A673 (cell line): Measurements from ENCODE around the gene PROM1. TPM values are rescaled to one million over a fixed set of nuclear protein-coding genes. Genes with fewer than 3 reads are reported as not detected.

Experiments used
- BruUV-seq: library from RNA; stranded (reverse); fragments of 400-500 nt; replicated peaks from 2 replicates; lab custom pipeline; 2021; lab: Mats Ljungman, UMichigan
- CTCF ChIA-PET: fragments of 300-600 bp; sonication (Branson Sonifier 250); formaldehyde crosslinking; loops from one replicate; lab custom pipeline; 2022; ENCODE audit warnings: antibody characterized with exemption; lab: Charles Lee
- POLR2A ChIA-PET: fragments of 300-600 bp; sonication (Branson Sonifier 250); formaldehyde crosslinking; loops from one replicate; lab custom pipeline; 2022; ENCODE audit warnings: antibody characterized with exemption; ENCODE audit not compliant: low non-redundant PET; lab: Charles Lee
- DNase-seq: peaks from one replicate; pipeline ENCODE4 v3.0.0-alpha.2; 2015; ENCODE audit warnings: low spot score
- H3K27ac ChIP-seq: fragments of 200-600 bp; sonication (generic); 2 replicates; pipeline ENCODE4 v1.5.1; 2016; ENCODE audit warnings: mixed run types, low read depth, mild to moderate bottlenecking, mixed read lengths, antibody characterized with exemption, low read length; ENCODE audit not compliant: poor library complexity, severe bottlenecking
- H3K27me3 ChIP-seq: fragments of 200-600 bp; sonication (generic); replicated peaks from 2 replicates; pipeline ENCODE4 v1.6.1; 2017; ENCODE audit warnings: mixed run types, low read depth, mild to moderate bottlenecking, mixed read lengths, antibody characterized with exemption, low read length; ENCODE audit not compliant: insufficient read depth, poor library complexity
- H3K36me3 ChIP-seq: fragments of 200-600 bp; sonication (generic); 2 replicates; pipeline ENCODE4 v1.6.1; 2016; ENCODE audit warnings: mixed run types, mild to moderate bottlenecking, mixed read lengths, antibody characterized with exemption, low read length; ENCODE audit not compliant: insufficient read depth, poor library complexity, severe bottlenecking
- H3K4me1 ChIP-seq: fragments of 200-600 bp; sonication (generic); 2 replicates; pipeline ENCODE4 v1.6.1; 2017; ENCODE audit warnings: mixed run types, mild to moderate bottlenecking, mixed read lengths, antibody characterized with exemption, low read length; ENCODE audit not compliant: insufficient read depth, poor library complexity, severe bottlenecking
- H3K4me3 ChIP-seq: fragments of 200-600 bp; sonication (generic); 2 replicates; pipeline ENCODE4 v1.5.1; 2016; ENCODE audit warnings: low read depth, mixed run types, mild to moderate bottlenecking, mixed read lengths, low read length; ENCODE audit not compliant: poor library complexity, severe bottlenecking
- H3K9me3 ChIP-seq: fragments of 200-600 bp; sonication (generic); 2 replicates; pipeline ENCODE4 v1.6.1; 2016; ENCODE audit warnings: mixed run types, low read depth, mild to moderate bottlenecking, mixed read lengths, antibody characterized with exemption, low read length; ENCODE audit not compliant: poor library complexity, severe bottlenecking
- EZH2 ChIP-seq: fragments of 200-600 bp; sonication (generic); IDR thresholded peaks from 2 replicates; pipeline ENCODE4 v1.6.1; 2017; ENCODE audit warnings: borderline replicate concordance, low read depth, mild to moderate bottlenecking, mixed read lengths, antibody characterized with exemption, low read length; ENCODE audit not compliant: poor library complexity, severe bottlenecking
- intact Hi-C: fragments of 100-400 bp; cut with micrococcal nuclease; formaldehyde crosslinking; loops from one replicate; pipeline ENCODE4 v1.10.0; 2022; ENCODE audit not compliant: unreplicated experiment
- total RNA-seq: library from RNA; stranded (reverse); gene quantifications from 2 replicates; pipeline ENCODE4 v1.2.3, GENCODE V29; 2021
- TF ChIP-seq, protein P1 (sequence below): fragments of 300-800, 200-600 bp; sonication (generic); conservative IDR thresholded peaks from 2 replicates; pipeline ENCODE4 v1.5.1; 2017; ENCODE audit warnings: low read depth, mild to moderate bottlenecking, antibody characterized with exemption, low read length, moderate library complexity, mixed read lengths

PROM1 gene
- total RNA-seq, 1 experiment from 2014 or later, result 13.9 TPM

DNA sequence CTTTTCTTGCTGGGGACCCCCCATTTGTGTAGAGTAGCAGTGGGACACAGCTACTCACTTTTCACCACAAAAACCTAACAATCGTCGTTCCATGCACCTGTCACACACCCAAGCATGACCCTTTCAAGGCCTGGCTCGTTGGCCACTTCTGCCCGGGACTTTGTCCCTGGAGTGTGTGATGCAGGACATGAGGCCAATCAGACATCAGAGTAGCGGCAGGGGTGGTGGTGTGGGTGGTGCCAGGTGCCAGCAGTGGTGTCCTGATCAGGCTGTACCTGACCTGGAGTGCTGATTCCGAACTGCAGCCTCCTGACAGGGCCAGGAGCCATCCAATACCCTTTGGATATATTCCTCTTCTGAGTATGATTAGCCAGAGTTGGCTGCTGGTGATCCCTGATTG, 23.1 kb upstream of the PROM1 start:
- POLR2A ChIA-PET, result no interaction called here

DNA sequence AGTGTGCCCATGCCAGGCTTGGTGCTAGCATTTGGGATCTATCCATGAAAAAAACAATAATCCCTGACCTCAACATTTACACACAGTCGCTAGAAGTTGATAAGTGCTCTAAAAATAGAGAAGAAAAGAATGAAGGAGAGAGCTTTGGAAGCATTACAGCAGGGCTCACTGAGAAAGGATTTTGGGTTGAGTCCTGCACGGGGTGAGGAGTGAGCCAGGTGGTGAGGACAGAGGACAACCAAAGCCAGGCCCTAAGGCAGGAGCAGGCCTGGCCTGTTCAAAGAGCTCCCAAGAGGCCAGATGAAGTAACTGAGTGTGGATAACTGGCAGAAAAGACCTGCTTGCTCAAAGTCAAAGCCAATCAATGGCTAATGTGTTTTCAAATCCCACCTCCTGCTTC, 20.7 kb upstream of the PROM1 start:
- Histone ChIP-seq H3K36me3 (no peaks in the 10 kb centered on the region), H3K27me3 (peaks cover 27% of the 10 kb centered on the region), H3K9me3 (no peaks in the 10 kb centered on the region), H3K4me3 (no peak overlapping the region), H3K27ac (no peak overlapping the region), H3K4me1 (no peaks in the 10 kb centered on the region)
- POLR2A ChIA-PET, result interaction anchor here (0.5 kb wide), 1 partner anchor 60 kb away, joined by 4 read pairs; no protein-coding TSS in a partner anchor
- no TSS peak for BruUV-seq
- no peak for DNase-seq
- intact Hi-C loops, result no loop called here
- no peak for TF ChIP-seq EZH2
- TF ChIP-seq, protein P1, sequence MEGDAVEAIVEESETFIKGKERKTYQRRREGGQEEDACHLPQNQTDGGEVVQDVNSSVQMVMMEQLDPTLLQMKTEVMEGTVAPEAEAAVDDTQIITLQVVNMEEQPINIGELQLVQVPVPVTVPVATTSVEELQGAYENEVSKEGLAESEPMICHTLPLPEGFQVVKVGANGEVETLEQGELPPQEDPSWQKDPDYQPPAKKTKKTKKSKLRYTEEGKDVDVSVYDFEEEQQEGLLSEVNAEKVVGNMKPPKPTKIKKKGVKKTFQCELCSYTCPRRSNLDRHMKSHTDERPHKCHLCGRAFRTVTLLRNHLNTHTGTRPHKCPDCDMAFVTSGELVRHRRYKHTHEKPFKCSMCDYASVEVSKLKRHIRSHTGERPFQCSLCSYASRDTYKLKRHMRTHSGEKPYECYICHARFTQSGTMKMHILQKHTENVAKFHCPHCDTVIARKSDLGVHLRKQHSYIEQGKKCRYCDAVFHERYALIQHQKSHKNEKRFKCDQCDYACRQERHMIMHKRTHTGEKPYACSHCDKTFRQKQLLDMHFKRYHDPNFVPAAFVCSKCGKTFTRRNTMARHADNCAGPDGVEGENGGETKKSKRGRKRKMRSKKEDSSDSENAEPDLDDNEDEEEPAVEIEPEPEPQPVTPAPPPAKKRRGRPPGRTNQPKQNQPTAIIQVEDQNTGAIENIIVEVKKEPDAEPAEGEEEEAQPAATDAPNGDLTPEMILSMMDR, result no peak
- CTCF ChIA-PET, result no interaction called here

More for the DNA sequence above, 23.1 kb upstream of the PROM1 start:
- no peak for DNase-seq
- Histone ChIP-seq H3K36me3 (no peaks in the 10 kb centered on the region), H3K27me3 (peaks cover 14% of the 10 kb centered on the region), H3K4me3 (no peak overlapping the region), H3K9me3 (no peaks in the 10 kb centered on the region), H3K27ac (no peak overlapping the region), H3K4me1 (peaks cover 3% of the 10 kb centered on the region)
- intact Hi-C loops, result no loop called here
- CTCF ChIA-PET, result no interaction called here
- TF ChIP-seq, protein P1, result no peak
- no peak for TF ChIP-seq EZH2
- no TSS peak for BruUV-seq

DNA sequence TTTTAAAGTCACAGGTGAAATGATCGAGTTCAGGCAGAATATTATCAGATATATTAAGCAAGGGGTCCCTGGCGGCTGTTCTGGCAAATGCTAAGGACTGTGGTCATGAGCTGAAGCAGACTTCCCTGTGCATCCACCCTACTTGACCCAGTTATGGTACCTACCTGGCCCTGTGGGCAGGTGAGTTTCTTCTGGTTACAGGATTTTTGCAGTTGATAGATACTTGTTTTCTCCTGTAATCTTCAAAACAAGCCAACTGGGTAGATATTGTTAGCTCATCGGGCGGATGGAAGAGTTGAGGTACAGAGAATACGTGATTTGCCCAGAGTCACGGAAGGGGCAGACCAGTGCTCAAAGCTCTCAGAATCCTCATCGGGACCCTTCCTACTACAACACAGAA, 18.5 kb upstream of the PROM1 start:
- peaks cover 34% of the 10 kb centered on the region for H3K27me3 ChIP-seq
- CTCF ChIA-PET, result no interaction called here
- H3K4me1 ChIP-seq, result no peaks in the 10 kb centered on the region
- H3K36me3 ChIP-seq, result no peaks in the 10 kb centered on the region
- BruUV-seq, result no TSS peak
- TF ChIP-seq, protein P1, result no peak
- no peak for TF ChIP-seq EZH2
- POLR2A ChIA-PET, result no interaction called here
- no peak overlapping the region for H3K27ac ChIP-seq
- DNase-seq, result no peak
- H3K4me3 ChIP-seq, result no peak overlapping the region
- intact Hi-C loops, result no loop called here
- H3K9me3 ChIP-seq, result no peaks in the 10 kb centered on the region
